Transverse colon (tissue), 4 donors: Measurements from ENCODE around the gene IQCK. TPM values are rescaled to one million over a fixed set of nuclear protein-coding genes. Genes with fewer than 3 reads are reported as not detected.

Experiments used
- DNase-seq: peaks from one replicate; pipeline ENCODE4 v3.0.0-alpha.2; 2019
- H3K27ac ChIP-seq, 4 donors: fragments of 200-600 bp; sonication (generic); 2 replicates each; pipeline ENCODE4 v1.5.1; 2016 to 2018; ENCODE audit warnings: inconsistent platforms in 4 of 4
- H3K27me3 ChIP-seq: fragments of 200-600 bp; sonication (generic); 2 replicates; pipeline ENCODE4 v1.5.1; 2017; ENCODE audit warnings: inconsistent platforms
- H3K36me3 ChIP-seq, 4 donors: fragments of 200-600 bp; sonication (generic); 2 replicates each; pipeline ENCODE4 v1.5.1; 2017 to 2019; ENCODE audit warnings: inconsistent platforms in 4 of 4
- H3K4me1 ChIP-seq, 4 donors: fragments of 200-600 bp; sonication (generic); 2 replicates each; pipeline ENCODE4 v1.5.1; 2017 to 2020; ENCODE audit warnings: inconsistent platforms in 4 of 4
- H3K4me3 ChIP-seq, 4 donors: fragments of 200-600 bp; sonication (generic); 1 replicate in 1 of 4; 2 replicates in 3 of 4; pipeline versions ENCODE4 v1.5.1 to v1.6.1; 2017 to 2019; ENCODE audit warnings: inconsistent platforms in 4 of 4
- H3K9me3 ChIP-seq, 2 donors: fragments of 200-600 bp; sonication (generic); 2 replicates each; pipeline ENCODE4 v1.5.1; 2017 to 2019; ENCODE audit warnings: inconsistent platforms in 2 of 2
- CTCF ChIP-seq, 5 experiments: fragments of 200-600 bp in 3 of 5; fragments of 450-650 bp in 2 of 5; sonication (generic) in 3 of 5; IDR thresholded peaks; 1 replicate in 2 of 5; 2 replicates in 3 of 5; pipeline ENCODE4 v1.5.1; 2016 to 2017; ENCODE audit warnings: antibody characterized with exemption in 5 of 5, inconsistent platforms in 3 of 5, mild to moderate bottlenecking in 2 of 5, moderate library complexity in 1 of 5
- EP300 ChIP-seq: sonication (generic); formaldehyde crosslinking; IDR thresholded peaks from one replicate; pipeline ENCODE4 v1.6.1; 2017; ENCODE audit warnings: antibody characterized with exemption, low read depth
- POLR2A ChIP-seq: fragments of 450-650 bp; IDR thresholded peaks from one replicate; pipeline ENCODE4 v1.6.1; 2016; ENCODE audit warnings: antibody characterized with exemption, mild to moderate bottlenecking, moderate library complexity
- POLR2AphosphoS5 ChIP-seq, 3 donors: sonication (generic); formaldehyde crosslinking; IDR thresholded peaks; one replicate each; pipeline ENCODE4 v1.6.1; 2016; ENCODE audit warnings: antibody characterized with exemption in 3 of 3
- WGBS, 2 donors: methylation state at CpG; one replicate each; pipeline ENCODE4 v1.1.5; 2018; ENCODE audit warnings: low coverage in 1 of 2; 5-methylcytosine and 5-hydroxymethylcytosine counted together
- in situ Hi-C, 4 donors: fragments of 200-750 bp; cut with MboI; loops; one replicate each; pipeline versions ENCODE4 v1.15.0 to v1.15.1; 2017; ENCODE audit warnings: low sequenced_read_pairs in 3 of 4, low pct_ligation_motif_present in 1 of 4, low pct_unique_long_range_greater_than_20kb in 1 of 4
- intact Hi-C: fragments of 100-400 bp; cut with DNase I; formaldehyde crosslinking; loops from one replicate; pipeline ENCODE4 v1.15.1; 2023; ENCODE audit warnings: low total_unique reads
- total RNA-seq, 4 donors: library from RNA; depleted of rRNA; stranded (reverse); fragments of >200 nt; gene quantifications; one replicate each; pipeline ENCODE4 v1.1.0, GENCODE V29; 2016

Gene IQCK
- total RNA-seq, 4 donors from 2014 or later: 8.3 to 18.2 (median 12.7) TPM

- no peak overlapping the region for H3K27ac ChIP-seq
- in situ Hi-C loops (no loop called here), intact Hi-C loops (no loop called here)
- WGBS, 2 donors: 76% methylated on average over 1 of the region's 1 CpG; no CpG with 5 or more reads in 1 of the 2 donors
- no peaks in the 10 kb centered on the region for H3K36me3 ChIP-seq
- no peak for DNase-seq
- H3K9me3 ChIP-seq: no peaks in the 10 kb centered on the region
- peaks cover 0 to 7% (median 0%) of the 10 kb centered on the region in 4 donors for H3K4me1 ChIP-seq
- no peak overlapping the region for H3K4me3 ChIP-seq
- H3K27me3 ChIP-seq: no peaks in the 10 kb centered on the region
- no peak for TF ChIP-seq EP300
- no peak for TF ChIP-seq CTCF (IDR thresholded peaks at IDR 0.05)
- TF ChIP-seq POLR2AphosphoS5 (IDR thresholded peaks at IDR 0.05): no peak
- TF ChIP-seq POLR2A: no peak
Measured at GRCh38 chr16:19843371-19843770, 125.3 kb downstream of the IQCK start.

- no peak for TF ChIP-seq POLR2AphosphoS5 (IDR thresholded peaks at IDR 0.05)
- Histone ChIP-seq H3K36me3 (no peaks in the 10 kb centered on the region), H3K27ac (peak overlapping the region in 3 of 4 donors; percentile 9 to 38 (median 19)), H3K4me1 (peaks cover 0 to 7% (median 0%) of the 10 kb centered on the region in 4 donors), H3K27me3 (no peaks in the 10 kb centered on the region), H3K9me3 (no peaks in the 10 kb centered on the region), H3K4me3 (no peak overlapping the region)
- intact Hi-C loops (no loop called here), in situ Hi-C loops (no loop called here)
- DNase-seq: no peak
- WGBS, 2 donors: 46 to 77% methylated on average over 4 to 11 of the region's 11 CpGs
Measured at GRCh38 chr16:19844945-19845641, 127.0 kb downstream of the IQCK start.

- no peak for DNase-seq
- no peak overlapping the region for H3K4me3 ChIP-seq
- in situ Hi-C loops (no loop called here), intact Hi-C loops (no loop called here)
- 74 to 78% methylated on average over 5 of the region's 5 CpGs for WGBS, 2 donors
- H3K4me1 ChIP-seq: peaks cover 0 to 4% (median 0%) of the 10 kb centered on the region in 4 donors
- H3K27me3 ChIP-seq: no peaks in the 10 kb centered on the region
- H3K9me3 ChIP-seq: no peaks in the 10 kb centered on the region
- no peak for TF ChIP-seq CTCF (IDR thresholded peaks at IDR 0.05)
- TF ChIP-seq POLR2A: no peak
- no peak for TF ChIP-seq POLR2AphosphoS5 (IDR thresholded peaks at IDR 0.05)
- TF ChIP-seq EP300: no peak
- H3K27ac ChIP-seq: no peak overlapping the region
- H3K36me3 ChIP-seq: no peaks in the 10 kb centered on the region
Measured at GRCh38 chr16:19846436-19846835, 128.4 kb downstream of the IQCK start.

GRCh38 chr16:19848756-19849155 lies 130.7 kb downstream of the IQCK start:
- H3K9me3 ChIP-seq: no peaks in the 10 kb centered on the region
- no peak for DNase-seq
- WGBS, 2 donors: 82 to 88% methylated on average over 3 of the region's 3 CpGs
- H3K36me3 ChIP-seq: no peaks in the 10 kb centered on the region
- no peak for TF ChIP-seq POLR2AphosphoS5 (IDR thresholded peaks at IDR 0.05)
- TF ChIP-seq POLR2A: no peak
- in situ Hi-C loops: no loop called here
- H3K4me3 ChIP-seq: no peak overlapping the region
- intact Hi-C loops: no loop called here
- no peak overlapping the region for H3K27ac ChIP-seq
- H3K27me3 ChIP-seq: no peaks in the 10 kb centered on the region
- peaks cover 0 to 4% (median 0%) of the 10 kb centered on the region in 4 donors for H3K4me1 ChIP-seq

- DNase-seq: no peak
- intact Hi-C loops: no loop called here
- WGBS, 2 donors: 86 to 87% methylated on average over 9 to 11 of the region's 11 CpGs
- Histone ChIP-seq H3K9me3 (no peaks in the 10 kb centered on the region), H3K27me3 (no peaks in the 10 kb centered on the region), H3K27ac (no peak overlapping the region), H3K36me3 (no peaks in the 10 kb centered on the region), H3K4me1 (peaks cover 0 to 4% (median 0%) of the 10 kb centered on the region in 4 donors), H3K4me3 (no peak overlapping the region)
- in situ Hi-C loops: no loop called here
- TF ChIP-seq POLR2AphosphoS5 (IDR thresholded peaks at IDR 0.05) (no peak), POLR2A (no peak)
Measured at GRCh38 chr16:19850131-19850817, 132.2 kb downstream of the IQCK start.
